Measurements from ENCODE around the gene PDZD2.

Gene PDZD2

DNA sequence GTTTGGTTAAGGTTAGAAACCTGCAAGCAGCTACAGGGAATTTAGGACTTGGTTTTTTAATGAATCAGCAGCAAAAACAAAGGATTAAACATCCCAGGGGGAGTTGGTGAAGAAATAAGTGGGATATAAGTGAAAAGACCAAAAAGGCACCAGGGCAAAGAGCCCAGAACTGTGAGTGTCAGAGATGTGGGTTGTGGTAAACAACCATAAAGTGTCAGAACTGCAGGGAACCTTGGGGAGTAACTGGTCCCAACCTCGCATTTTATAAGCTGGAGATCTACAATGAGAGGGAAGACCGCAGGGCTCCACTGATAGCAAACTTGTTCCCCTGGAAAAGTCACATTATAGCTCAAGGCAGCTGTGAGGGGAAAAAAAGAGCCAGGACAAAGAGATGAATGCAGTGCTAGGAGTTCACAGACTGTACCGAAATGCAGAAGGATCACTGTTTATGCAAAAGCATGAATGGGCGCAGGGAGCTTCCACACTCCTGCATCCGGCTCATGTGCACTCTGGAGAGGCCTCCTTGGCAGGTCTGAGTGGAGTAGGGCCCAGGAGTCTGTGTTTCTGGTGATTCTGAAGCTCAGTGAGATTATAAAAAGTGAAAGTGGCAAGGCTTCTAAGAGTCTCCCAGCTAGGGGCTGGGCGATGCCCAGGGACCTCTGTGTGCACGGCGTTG lies 378.9 kb downstream of the PDZD2 start:
- H3K4me1 ChIP-seq: no peaks in the 10 kb centered on the region
- H3K36me3 ChIP-seq: no peaks in the 10 kb centered on the region
- no peak overlapping the region for H3K4me3 ChIP-seq
- H3K4me2 ChIP-seq: no peak overlapping the region
- no peaks in the 10 kb centered on the region for H4K20me1 ChIP-seq
- H3K9me3 ChIP-seq: no peaks in the 10 kb centered on the region
- H3K27me3 ChIP-seq: no peaks in the 10 kb centered on the region
- TF ChIP-seq Cebpa-rat (IDR thresholded peaks at IDR 0.05): no peak
- no peak overlapping the region for H3K9ac ChIP-seq
- H3K27ac ChIP-seq: no peak overlapping the region

DNA sequence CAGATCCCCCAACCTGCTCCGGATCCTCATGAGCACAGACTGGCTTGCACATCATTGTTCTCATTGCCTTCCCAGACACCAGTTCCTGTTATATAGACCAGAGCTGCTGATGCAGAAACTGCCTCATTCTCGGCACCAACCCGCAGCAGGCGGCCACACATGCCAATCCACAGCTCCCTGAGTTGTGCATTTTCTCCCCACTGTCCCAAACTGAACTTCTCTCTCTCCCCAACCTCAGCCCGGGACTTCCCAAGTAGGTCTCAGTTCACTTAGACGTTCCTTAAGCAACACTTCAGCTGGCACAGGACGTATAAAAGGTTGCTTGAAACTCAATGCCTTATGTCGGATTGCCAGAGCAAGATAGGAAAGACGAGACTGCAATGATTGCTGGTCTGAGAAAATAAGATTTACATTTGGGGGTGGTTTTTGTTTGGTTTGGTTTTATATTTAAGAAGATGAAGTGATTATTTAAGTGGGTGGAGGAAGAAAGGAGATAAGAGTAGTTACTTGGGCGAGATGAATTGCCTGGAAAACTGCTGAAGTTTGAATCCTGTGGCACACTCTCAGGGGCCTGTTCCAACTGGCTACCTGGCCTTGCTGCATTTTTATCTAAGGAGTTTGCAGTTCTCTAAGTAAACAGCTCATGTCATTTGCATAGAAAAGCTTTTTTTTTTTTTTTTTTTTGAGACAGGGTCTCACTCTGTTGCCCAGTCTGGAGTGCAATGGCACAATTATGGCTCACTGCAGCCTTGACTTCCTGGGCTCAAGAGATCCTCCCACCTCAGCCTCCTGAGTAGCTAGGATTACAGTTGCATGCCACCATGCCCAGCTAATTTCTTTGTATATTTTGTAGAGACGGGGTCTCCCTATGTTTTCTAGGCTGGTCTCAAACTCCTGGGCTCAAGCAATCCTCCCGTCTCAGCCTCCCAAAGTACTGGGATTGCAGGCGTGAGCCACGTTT lies 379.8 kb downstream of the PDZD2 start:
- H3K9me3 ChIP-seq: no peaks in the 10 kb centered on the region
- no peak overlapping the region for H3K9ac ChIP-seq
- H3K4me2 ChIP-seq: no peak overlapping the region
- no peaks in the 10 kb centered on the region for H3K36me3 ChIP-seq
- no peak overlapping the region for H3K4me3 ChIP-seq
- H4K20me1 ChIP-seq: no peaks in the 10 kb centered on the region
- H3K4me1 ChIP-seq: no peaks in the 10 kb centered on the region
- no peak overlapping the region for H3K27ac ChIP-seq
- no peaks in the 10 kb centered on the region for H3K27me3 ChIP-seq
- TF ChIP-seq Cebpa-rat (IDR thresholded peaks at IDR 0.05): no peak

DNA sequence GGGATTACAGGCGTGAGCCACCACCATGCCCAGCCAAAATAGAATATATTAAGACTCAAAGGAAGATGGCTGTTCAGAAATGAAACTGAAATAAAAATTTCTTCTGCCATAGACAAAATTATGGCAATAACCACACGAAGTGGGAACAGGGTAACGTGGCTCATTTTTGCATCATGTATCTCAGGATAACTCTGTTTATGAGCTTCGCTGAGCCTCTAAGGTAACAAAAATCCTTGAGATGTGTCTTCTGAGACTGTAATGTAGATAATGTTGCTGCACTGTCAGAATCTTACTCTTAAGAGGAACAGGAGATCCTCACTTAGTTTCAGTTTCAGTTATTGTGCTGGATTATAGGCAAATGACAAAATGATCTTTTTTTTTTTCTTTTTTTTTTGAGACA lies 381.3 kb downstream of the PDZD2 start:
- H3K4me2 ChIP-seq: peak overlapping the region; percentile 47
- no peak for TF ChIP-seq Cebpa-rat (IDR thresholded peaks at IDR 0.05)
- H4K20me1 ChIP-seq: no peaks in the 10 kb centered on the region
- H3K9me3 ChIP-seq: no peaks in the 10 kb centered on the region
- H3K27me3 ChIP-seq: no peaks in the 10 kb centered on the region
- no peaks in the 10 kb centered on the region for H3K4me1 ChIP-seq
- no peaks in the 10 kb centered on the region for H3K36me3 ChIP-seq
- peak overlapping the region; percentile 26; the same call in 1 of the 2 replicates for H3K9ac ChIP-seq
- H3K27ac ChIP-seq: peak overlapping the region; percentile 20; the same call in 1 of the 2 replicates
- no peak overlapping the region for H3K4me3 ChIP-seq

DNA sequence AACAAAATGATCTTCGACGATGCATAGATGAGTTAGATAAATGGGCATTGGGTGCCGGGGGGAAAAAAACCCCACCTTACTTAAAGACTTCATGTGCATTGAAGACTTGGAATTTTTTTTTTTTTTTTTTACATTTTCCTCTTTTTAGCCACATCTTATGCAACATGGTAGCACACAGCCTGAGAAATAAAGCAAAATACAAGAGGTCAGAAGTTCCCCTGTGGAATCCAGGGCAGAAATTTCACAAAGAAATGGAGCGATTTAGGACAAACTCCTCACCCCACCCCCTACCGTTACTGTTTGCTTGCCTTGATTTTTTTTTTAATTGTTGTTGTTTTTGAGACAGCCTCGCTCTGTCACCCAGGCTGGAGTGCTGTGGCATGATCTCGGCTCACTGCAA lies 382.0 kb downstream of the PDZD2 start:
- Histone ChIP-seq H3K9ac (no peak overlapping the region), H3K4me3 (no peak overlapping the region), H3K27me3 (no peaks in the 10 kb centered on the region), H3K4me2 (no peak overlapping the region), H4K20me1 (no peaks in the 10 kb centered on the region), H3K36me3 (no peaks in the 10 kb centered on the region), H3K27ac (no peak overlapping the region), H3K9me3 (no peaks in the 10 kb centered on the region), H3K4me1 (no peaks in the 10 kb centered on the region)
- TF ChIP-seq Cebpa-rat (IDR thresholded peaks at IDR 0.05): no peak

DNA sequence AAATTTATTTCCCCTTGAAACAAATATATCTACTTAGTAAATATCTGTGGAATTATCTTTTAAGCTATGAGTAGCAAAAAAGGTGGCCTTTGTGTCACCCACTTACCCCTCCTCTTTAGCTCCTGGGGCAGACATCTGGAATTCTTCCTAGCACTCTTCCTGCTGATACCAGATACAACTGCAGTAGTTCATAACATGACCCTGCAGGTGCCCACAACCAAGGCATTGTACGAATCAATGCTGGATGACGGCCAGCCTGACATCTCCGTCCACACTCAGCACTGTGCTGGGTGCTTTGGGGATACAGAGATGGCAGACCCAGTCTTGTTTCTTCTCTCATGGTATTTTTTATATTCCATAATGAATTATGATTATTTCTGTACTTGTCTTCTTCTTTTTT lies 382.8 kb downstream of the PDZD2 start:
- Histone ChIP-seq H4K20me1 (no peaks in the 10 kb centered on the region), H3K4me2 (no peak overlapping the region), H3K9ac (no peak overlapping the region), H3K27me3 (no peaks in the 10 kb centered on the region), H3K4me1 (no peaks in the 10 kb centered on the region), H3K4me3 (no peak overlapping the region), H3K27ac (no peak overlapping the region), H3K9me3 (no peaks in the 10 kb centered on the region), H3K36me3 (no peaks in the 10 kb centered on the region)
- no peak for TF ChIP-seq Cebpa-rat (IDR thresholded peaks at IDR 0.05)

DNA sequence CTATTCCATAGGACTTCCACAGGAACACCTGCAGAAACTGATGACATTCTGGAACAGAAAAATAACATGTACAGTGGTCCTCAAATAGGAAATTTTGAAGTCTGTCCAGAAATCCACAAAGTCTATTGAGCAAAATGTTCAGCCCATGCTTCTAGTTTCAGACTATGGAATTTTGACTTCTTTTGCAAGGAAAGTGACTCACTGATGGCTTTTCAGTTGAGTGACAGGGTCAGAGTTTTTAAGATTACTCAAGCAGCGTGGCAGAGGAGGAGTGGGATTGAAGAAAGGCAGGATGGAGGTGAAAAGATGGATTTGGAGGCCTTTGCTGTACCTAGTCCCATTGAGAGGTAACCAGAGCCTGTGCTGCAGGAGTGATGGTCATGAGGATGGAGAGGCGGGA lies 383.7 kb downstream of the PDZD2 start:
- Histone ChIP-seq H3K9me3 (no peaks in the 10 kb centered on the region), H3K4me2 (no peak overlapping the region), H3K9ac (no peak overlapping the region), H3K36me3 (no peaks in the 10 kb centered on the region), H3K27me3 (no peaks in the 10 kb centered on the region), H3K27ac (no peak overlapping the region), H4K20me1 (no peaks in the 10 kb centered on the region), H3K4me3 (no peak overlapping the region), H3K4me1 (peaks cover 2% of the 10 kb centered on the region)
- TF ChIP-seq Cebpa-rat (IDR thresholded peaks at IDR 0.05): no peak

DNA sequence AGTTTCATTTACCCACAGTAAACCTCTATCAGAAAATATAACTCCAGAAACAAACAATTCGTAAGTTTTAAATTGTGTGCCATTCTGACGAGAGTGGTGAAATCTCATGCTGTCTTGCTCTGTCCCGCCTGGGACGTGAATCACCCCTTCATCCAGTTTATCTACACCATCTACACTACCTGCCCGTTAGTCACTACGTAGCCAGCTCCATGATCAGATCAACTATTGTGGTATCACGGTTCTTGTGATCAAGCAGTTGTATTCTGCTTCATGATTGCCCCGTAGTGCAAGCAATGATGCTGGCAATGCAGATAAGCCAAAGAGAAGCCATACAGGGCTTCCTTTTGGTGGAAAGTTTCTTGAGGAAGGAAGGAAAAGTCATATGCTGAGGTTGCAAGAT lies 384.9 kb downstream of the PDZD2 start:
- Histone ChIP-seq H3K36me3 (no peaks in the 10 kb centered on the region), H3K9me3 (no peaks in the 10 kb centered on the region), H4K20me1 (no peaks in the 10 kb centered on the region), H3K27ac (no peak overlapping the region), H3K4me2 (no peak overlapping the region), H3K4me1 (peaks cover 9% of the 10 kb centered on the region), H3K4me3 (no peak overlapping the region), H3K27me3 (no peaks in the 10 kb centered on the region), H3K9ac (no peak overlapping the region)
- no peak for TF ChIP-seq Cebpa-rat (IDR thresholded peaks at IDR 0.05)

DNA sequence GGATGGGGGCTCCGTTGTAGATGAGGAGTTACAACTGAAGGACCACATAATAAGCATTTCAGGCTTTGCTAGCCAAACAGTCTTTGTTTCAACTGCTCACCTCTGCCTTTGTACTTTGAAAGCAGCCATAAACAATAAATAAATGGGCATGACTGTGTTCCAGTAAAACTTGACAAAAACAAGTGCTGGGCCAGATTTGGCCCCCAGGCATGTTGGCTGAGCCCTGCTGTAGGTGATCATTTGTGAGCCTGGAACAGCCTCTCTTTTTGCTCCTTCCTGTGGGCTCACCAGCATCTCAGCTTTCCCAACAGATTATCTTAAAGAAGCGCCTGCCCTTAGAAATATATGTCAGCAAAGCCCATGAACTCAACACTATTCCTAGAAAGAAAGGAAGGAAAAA lies 385.8 kb downstream of the PDZD2 start:
- no peak overlapping the region for H3K27ac ChIP-seq
- H3K4me2 ChIP-seq: no peak overlapping the region
- H3K9me3 ChIP-seq: no peaks in the 10 kb centered on the region
- no peak for TF ChIP-seq Cebpa-rat (IDR thresholded peaks at IDR 0.05)
- no peak overlapping the region for H3K9ac ChIP-seq
- H3K4me1 ChIP-seq: peaks cover 9% of the 10 kb centered on the region
- H3K27me3 ChIP-seq: no peaks in the 10 kb centered on the region
- no peak overlapping the region for H3K4me3 ChIP-seq
- no peaks in the 10 kb centered on the region for H3K36me3 ChIP-seq
- H4K20me1 ChIP-seq: no peaks in the 10 kb centered on the region

DNA sequence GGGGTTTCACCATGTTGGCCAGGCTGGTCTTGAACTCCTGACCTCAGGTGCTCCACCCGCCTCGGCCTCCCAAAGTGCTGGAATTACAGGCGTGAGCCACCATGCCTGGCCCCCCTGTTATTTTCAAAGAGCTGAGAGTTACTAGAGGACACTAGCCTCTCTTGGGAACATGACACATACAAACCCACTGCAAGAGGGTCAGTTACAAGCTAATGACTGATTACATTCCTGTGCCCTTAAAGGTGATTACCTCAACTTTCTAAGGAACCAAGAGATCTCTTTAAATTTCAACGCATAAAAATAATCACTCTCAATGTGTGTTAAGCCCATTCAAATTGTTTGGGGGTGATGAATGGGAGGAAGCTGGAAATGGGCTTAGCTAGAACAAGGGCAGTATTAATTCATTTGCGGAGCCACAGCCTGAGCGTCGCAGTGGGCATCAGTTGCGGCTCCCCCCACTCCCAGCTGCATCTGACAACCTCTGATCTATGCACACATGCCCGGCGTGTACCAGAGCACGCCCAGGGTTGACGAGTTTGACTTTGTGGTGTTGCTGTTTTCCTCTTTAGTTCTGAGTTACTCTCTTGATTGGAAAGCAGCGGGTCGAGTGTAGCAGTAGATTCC lies 388.3 kb downstream of the PDZD2 start:
- H3K4me1 ChIP-seq: peaks cover 9% of the 10 kb centered on the region
- H3K4me3 ChIP-seq: no peak overlapping the region
- H3K4me2 ChIP-seq: peak overlapping the region; percentile 32; the same call in 1 of the 2 replicates
- no peak overlapping the region for H3K27ac ChIP-seq
- no peaks in the 10 kb centered on the region for H3K36me3 ChIP-seq
- no peaks in the 10 kb centered on the region for H3K9me3 ChIP-seq
- no peaks in the 10 kb centered on the region for H3K27me3 ChIP-seq
- no peak overlapping the region for H3K9ac ChIP-seq
- H4K20me1 ChIP-seq: no peaks in the 10 kb centered on the region
- TF ChIP-seq Cebpa-rat (IDR thresholded peaks at IDR 0.05): no peak
